ENCODE results near the gene METTL23. TPM values are rescaled to one million over a fixed set of nuclear protein-coding genes. Genes with fewer than 3 reads are reported as not detected.

METTL23 gene
- total and polyA plus RNA-seq, 2 of the 8 experiments (the other 6 are each of a cell fraction or from before 2014, with no cell fraction given): 36.1 to 60.2 TPM

DNA sequence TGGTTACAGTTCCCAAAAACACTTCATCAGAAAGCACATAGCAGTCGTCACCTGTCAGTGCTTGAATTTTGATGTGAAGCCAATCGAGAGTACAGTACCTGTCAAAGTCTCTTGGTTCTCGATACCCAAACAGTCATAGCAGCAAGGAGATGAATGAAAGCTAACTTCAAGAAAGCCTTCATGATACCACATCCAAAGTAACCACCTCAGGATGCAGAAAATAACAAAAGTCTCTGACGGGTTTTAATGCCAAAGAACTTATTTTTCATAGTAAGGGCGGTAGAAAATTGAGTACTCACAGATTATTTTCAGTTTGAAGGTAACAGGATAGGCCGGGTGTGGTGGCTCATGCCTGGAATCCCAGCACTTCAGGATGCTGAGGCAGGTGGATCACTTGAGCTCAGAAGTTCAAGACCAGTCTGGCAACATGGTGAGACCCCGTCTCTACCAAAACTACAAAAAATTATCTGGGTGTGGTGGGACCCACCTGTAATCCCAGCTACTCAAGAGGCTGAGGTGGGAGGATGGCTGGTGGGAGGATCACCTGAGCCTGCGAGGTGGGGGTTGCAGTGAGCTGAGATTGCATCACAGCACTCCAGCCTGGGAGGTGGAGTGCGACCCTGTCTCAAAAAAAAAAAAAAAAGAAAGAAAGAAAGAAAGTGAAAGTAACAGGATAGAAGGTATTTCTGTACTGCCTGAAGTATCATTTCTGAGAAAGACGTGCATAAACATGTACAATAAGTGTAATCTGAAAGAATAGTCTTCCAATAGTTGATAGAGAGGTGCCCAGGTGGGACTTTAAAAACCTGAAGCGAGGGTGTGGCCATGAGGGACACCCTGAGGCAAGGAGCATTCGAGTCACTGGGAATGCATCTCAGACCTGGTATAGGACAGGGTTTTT, 26.7 kb downstream of the METTL23 start:
- H3K27me3 ChIP-seq (replicated peaks in 1 of 4; ENCODE audit: control insufficient read depth in 3 of 4, extremely low read depth in 1 of 4, insufficient read depth in 3 of 4, low read length in 3 of 4): no peaks in the 10 kb centered on the region

More for the DNA sequence above, 26.7 kb downstream of the METTL23 start:
- no peaks in the 10 kb centered on the region for H3K4me1 ChIP-seq (replicated peaks in 1 of 4; ENCODE audit: control insufficient read depth in 3 of 4, insufficient read depth in 4 of 4, low read length in 3 of 4)
- H2BK5ac ChIP-seq (ENCODE audit: low read depth, low read length): no peak overlapping the region
- H3K18ac ChIP-seq (ENCODE audit: extremely low read depth, low read length): no peak overlapping the region
- ChIA-PET CTCF (ENCODE audit: partially characterized antibody) (interaction anchor here (0.7 to 0.9 kb wide), 3 partner anchors 11 to 45 kb away, joined by 3 read pairs; no protein-coding TSS in a partner anchor), POLR2A (ENCODE audit: partially characterized antibody) (interaction anchor here (0.6 kb wide), 1 partner anchor 407 kb away, joined by 3 read pairs; no protein-coding TSS in a partner anchor)
- H3K9me3 ChIP-seq (ENCODE audit: insufficient read depth in 2 of 2, low read depth in 1 of 2, low read length in 1 of 2): no peaks in the 10 kb centered on the region
- H2AK5ac ChIP-seq (ENCODE audit: low read depth, low read length): no peak overlapping the region
- FAIRE-seq (no peak), DNase-seq (ENCODE audit: low read depth in 1 of 2, low spot score in 2 of 2) (no peak)
- H3K27ac ChIP-seq (ENCODE audit: low read depth, low read length): no peak overlapping the region
- H3K9ac ChIP-seq (replicated peaks in 1 of 4; ENCODE audit: extremely low read depth in 1 of 4, low read depth in 3 of 4, low read length in 3 of 4): no peak overlapping the region
- H2AFZ ChIP-seq (ENCODE audit: low read length): no peak overlapping the region
- no peak overlapping the region for H3K14ac ChIP-seq (ENCODE audit: insufficient read length)
- H3K79me1 ChIP-seq (ENCODE audit: low read depth, low read length): no peaks in the 10 kb centered on the region
- H4K8ac ChIP-seq (ENCODE audit: extremely low read depth, insufficient read depth, low read length): no peak overlapping the region
- 88% methylated on average over 11 of the region's 12 CpGs; no CpG with 5 or more reads in 1 of the 2 experiments for WGBS, 2 experiments (ENCODE audit: extremely low coverage in 1 of 2, insufficient coverage in 1 of 2, insufficient read length in 1 of 2, insufficient replicate concordance in 2 of 2, low coverage in 1 of 2, low lambda C conversion rate in 2 of 2, missing lambda C conversion rate in 1 of 2)
- no peak overlapping the region for H4K91ac ChIP-seq (replicated peaks; ENCODE audit: insufficient read length, low read length)
- H4K20me1 ChIP-seq (replicated peaks in 1 of 2; ENCODE audit: control insufficient read depth in 1 of 2, insufficient read depth in 2 of 2, low read length in 2 of 2): peaks cover 0 to 1% of the 10 kb centered on the region in 2 experiments
- no peaks in the 10 kb centered on the region; the same call in 1 of the 2 replicates for H3K23me2 ChIP-seq (ENCODE audit: low read depth, low read length)
- no peak overlapping the region for H2BK120ac ChIP-seq (replicated peaks; ENCODE audit: low read depth, low read length)
- no peak overlapping the region for H3K23ac ChIP-seq (ENCODE audit: insufficient read length)
- H3K36me3 ChIP-seq (ENCODE audit: control insufficient read depth in 2 of 4, insufficient read depth in 4 of 4, low read length in 3 of 4): peaks cover 0 to 4% (median 4%) of the 10 kb centered on the region in 4 experiments; a peak in 4 of 8 replicates
- H3K4me3 ChIP-seq (ENCODE audit: extremely low read depth in 1 of 4, insufficient read depth in 2 of 4, low read depth in 3 of 4, low read length in 4 of 4): no peak overlapping the region
- no peak overlapping the region for H3K4ac ChIP-seq (replicated peaks; ENCODE audit: insufficient read length, low read depth, low read length)
- no peak overlapping the region for H2BK20ac ChIP-seq (ENCODE audit: low read length)
- H3K79me2 ChIP-seq (ENCODE audit: control insufficient read depth in 1 of 2, insufficient read depth in 2 of 2, low read length in 2 of 2): no peaks in the 10 kb centered on the region
- TF ChIP-seq RAD21 (IDR thresholded peaks at IDR 0.05 in 1 of 2, conservative IDR thresholded peaks at IDR 0.05 in 1 of 2; ENCODE audit: low read depth in 2 of 2, low read length in 2 of 2) (no peak), CBX5 (IDR thresholded peaks at IDR 0.05; ENCODE audit: low read depth, low read length) (no peak), CEBPB (IDR thresholded peaks at IDR 0.05; ENCODE audit: low read depth, low read length) (peak; percentile 59; the same call in 1 of the 2 replicates), RNF2 (IDR thresholded peaks at IDR 0.05; ENCODE audit: borderline replicate concordance, low read depth, low read length, missing control alignments, poor library complexity, severe bottlenecking) (no peak)
- TF ChIP-seq, protein P1, sequence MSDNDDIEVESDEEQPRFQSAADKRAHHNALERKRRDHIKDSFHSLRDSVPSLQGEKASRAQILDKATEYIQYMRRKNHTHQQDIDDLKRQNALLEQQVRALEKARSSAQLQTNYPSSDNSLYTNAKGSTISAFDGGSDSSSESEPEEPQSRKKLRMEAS (IDR thresholded peaks at IDR 0.05): no peak
- no peak overlapping the region for H3K56ac ChIP-seq (replicated peaks; ENCODE audit: insufficient read length, low read depth, low read length)
- no peak overlapping the region for H3K4me2 ChIP-seq (ENCODE audit: insufficient read depth in 1 of 2, low read depth in 2 of 2, low read length in 2 of 2)
- no peak overlapping the region for H4K5ac ChIP-seq (ENCODE audit: insufficient read length, low read depth, low read length)
- no peak overlapping the region for H2BK12ac ChIP-seq (ENCODE audit: low read depth, low read length)
- H2BK15ac ChIP-seq (ENCODE audit: low read length): no peak overlapping the region
